Breast epithelium (tissue), 3 donors: Measurements from ENCODE around the gene FHIT.

Experiments used
- POLR2AphosphoS5 ChIP-seq, 3 donors: sonication (generic); formaldehyde crosslinking; IDR thresholded peaks; one replicate each; pipeline ENCODE4 v1.6.1; 2017; ENCODE audit warnings: antibody characterized with exemption in 3 of 3
- TF ChIP-seq, protein P1 (sequence below), 3 donors: fragments of 450-650 bp; IDR thresholded peaks; one replicate each; pipeline ENCODE4 v1.5.1; 2016 to 2017; ENCODE audit warnings: antibody characterized with exemption in 3 of 3, mild to moderate bottlenecking in 3 of 3, moderate library complexity in 3 of 3

DNA sequence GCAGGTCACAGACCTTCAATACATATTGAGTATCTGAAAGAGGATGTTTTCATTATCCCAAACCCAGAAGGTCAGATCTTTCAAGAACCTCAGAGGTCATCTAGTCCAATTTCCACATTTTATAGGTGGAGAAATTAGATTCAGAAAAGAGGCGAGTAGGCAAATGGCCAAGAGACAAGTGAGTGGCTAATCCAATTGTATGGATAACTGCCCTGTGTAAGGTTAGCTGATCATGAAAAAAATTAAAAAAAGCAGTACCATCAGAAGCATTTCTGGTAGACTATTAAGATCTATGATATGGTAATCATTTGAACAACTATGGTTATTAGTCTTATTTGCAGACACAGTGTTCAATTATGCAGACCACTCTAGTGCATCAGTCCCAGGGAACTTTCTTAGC, 1540.7 kb downstream of the FHIT start:
- TF ChIP-seq, protein P1, sequence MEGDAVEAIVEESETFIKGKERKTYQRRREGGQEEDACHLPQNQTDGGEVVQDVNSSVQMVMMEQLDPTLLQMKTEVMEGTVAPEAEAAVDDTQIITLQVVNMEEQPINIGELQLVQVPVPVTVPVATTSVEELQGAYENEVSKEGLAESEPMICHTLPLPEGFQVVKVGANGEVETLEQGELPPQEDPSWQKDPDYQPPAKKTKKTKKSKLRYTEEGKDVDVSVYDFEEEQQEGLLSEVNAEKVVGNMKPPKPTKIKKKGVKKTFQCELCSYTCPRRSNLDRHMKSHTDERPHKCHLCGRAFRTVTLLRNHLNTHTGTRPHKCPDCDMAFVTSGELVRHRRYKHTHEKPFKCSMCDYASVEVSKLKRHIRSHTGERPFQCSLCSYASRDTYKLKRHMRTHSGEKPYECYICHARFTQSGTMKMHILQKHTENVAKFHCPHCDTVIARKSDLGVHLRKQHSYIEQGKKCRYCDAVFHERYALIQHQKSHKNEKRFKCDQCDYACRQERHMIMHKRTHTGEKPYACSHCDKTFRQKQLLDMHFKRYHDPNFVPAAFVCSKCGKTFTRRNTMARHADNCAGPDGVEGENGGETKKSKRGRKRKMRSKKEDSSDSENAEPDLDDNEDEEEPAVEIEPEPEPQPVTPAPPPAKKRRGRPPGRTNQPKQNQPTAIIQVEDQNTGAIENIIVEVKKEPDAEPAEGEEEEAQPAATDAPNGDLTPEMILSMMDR (IDR thresholded peaks at IDR 0.05): no peak
- no peak for TF ChIP-seq POLR2AphosphoS5 (IDR thresholded peaks at IDR 0.05)
